WTC11 (cell line): ENCODE measurements around the gene RFLNA. TPM values are rescaled to one million over a fixed set of nuclear protein-coding genes. Genes with fewer than 3 reads are reported as not detected.

Experiments used
- ATAC-seq: fragments of 200-7000 bp; cut with Tn5 transposase; 2 replicates; pipeline ENCODE4 v1.10.0; 2021; ENCODE audit warnings: mild to moderate bottlenecking, moderate library complexity
- CTCF ChIA-PET: fragments of 300-600 bp; sonication (Branson Sonifier 250); formaldehyde crosslinking; loops from one replicate; lab custom pipeline; 2021; ENCODE audit warnings: antibody characterized with exemption; lab: Charles Lee
- POLR2A ChIA-PET: fragments of 350-600 bp; sonication (Branson Sonifier 250); formaldehyde crosslinking; loops from one replicate; lab custom pipeline; 2021; ENCODE audit warnings: antibody characterized with exemption; lab: Charles Lee
- DNase-seq: peaks from one replicate; pipeline ENCODE4 v3.0.0; 2021; ENCODE audit warnings: low spot score
- H3K27ac Mint-ChIP-seq: 2 replicates; pipeline ENCODE4 v1.8.0; 2021; ENCODE audit warnings: mixed read lengths
- H3K27me3 Mint-ChIP-seq: 2 replicates; pipeline ENCODE4 v1.8.0; 2021; ENCODE audit warnings: low read depth, mild to moderate bottlenecking, moderate library complexity, mixed read lengths
- H3K36me3 Mint-ChIP-seq: 2 replicates; pipeline ENCODE4 v1.8.0; 2021; ENCODE audit warnings: mixed read lengths
- H3K4me1 Mint-ChIP-seq: 2 replicates; pipeline ENCODE4 v1.8.0; 2022; ENCODE audit warnings: mixed read lengths
- H3K4me3 Mint-ChIP-seq: 2 replicates; pipeline ENCODE4 v1.8.0; 2021; ENCODE audit warnings: mild to moderate bottlenecking, moderate library complexity, mixed read lengths
- H3K9me3 Mint-ChIP-seq: 2 replicates; pipeline ENCODE4 v1.8.0; 2021; ENCODE audit warnings: mixed read lengths
- IRF1 ChIP-seq: sonication (generic); formaldehyde crosslinking; IDR thresholded peaks from 2 replicates; pipeline ENCODE4 v1.8.0; 2023; ENCODE audit warnings: missing genetic modification reagents
- NFE2L1 ChIP-seq: sonication (generic); formaldehyde crosslinking; IDR thresholded peaks from 2 replicates; pipeline ENCODE4 v1.8.1; 2023; ENCODE audit warnings: missing genetic modification reagents
- NR2C2 ChIP-seq: sonication (generic); formaldehyde crosslinking; IDR thresholded peaks from 2 replicates; pipeline ENCODE4 v1.8.0; 2022; ENCODE audit warnings: mild to moderate bottlenecking, missing genetic modification reagents
- TEAD4 ChIP-seq: sonication (generic); formaldehyde crosslinking; IDR thresholded peaks from 2 replicates; pipeline ENCODE4 v1.8.0; 2022; ENCODE audit warnings: mild to moderate bottlenecking, missing genetic modification reagents
- TP53 ChIP-seq: sonication (generic); formaldehyde crosslinking; IDR thresholded peaks from 2 replicates; pipeline ENCODE4 v1.8.1; 2023; ENCODE audit warnings: mild to moderate bottlenecking, missing genetic modification reagents
- ZNF121 ChIP-seq: sonication (generic); formaldehyde crosslinking; IDR thresholded peaks from 2 replicates; pipeline ENCODE4 v1.8.0; 2023; ENCODE audit warnings: missing genetic modification reagents
- ZSCAN18 ChIP-seq: fragments of 250-450 bp; sonication (Bioruptor Pico); IDR thresholded peaks from 2 replicates; pipeline ENCODE4 v2.1.2; 2022; ENCODE audit warnings: mild to moderate bottlenecking, moderate library complexity
- total RNA-seq: library from RNA; stranded (reverse); gene quantifications from 3 replicates; pipeline ENCODE4 v1.2.3, GENCODE V29; 2021
- TF ChIP-seq, protein P1 (sequence below): sonication (generic); formaldehyde crosslinking; IDR thresholded peaks from 2 replicates; pipeline ENCODE4 v1.8.1; 2023; ENCODE audit warnings: mild to moderate bottlenecking, missing genetic modification reagents, moderate library complexity
- TF ChIP-seq, protein P2 (sequence below): sonication (generic); formaldehyde crosslinking; IDR thresholded peaks from 2 replicates; pipeline ENCODE4 v1.8.1; 2023; ENCODE audit warnings: mild to moderate bottlenecking, missing genetic modification reagents, borderline replicate concordance
- TF ChIP-seq, protein P3 (sequence below): sonication (generic); formaldehyde crosslinking; conservative IDR thresholded peaks from 2 replicates; pipeline ENCODE4 v1.8.1; 2023; ENCODE audit warnings: mild to moderate bottlenecking, low read depth, missing genetic modification reagents, moderate library complexity
- TF ChIP-seq, protein P4 (sequence below): sonication (generic); formaldehyde crosslinking; IDR thresholded peaks from 2 replicates; pipeline ENCODE4 v1.8.1; 2022; ENCODE audit warnings: missing genetic modification reagents, borderline replicate concordance

The RFLNA gene
- total RNA-seq, 1 experiment from 2014 or later = 6.3 TPM

- Mint-ChIP-seq H3K36me3 (peaks cover 55% of the 10 kb centered on the region), H3K9me3 (no peaks in the 10 kb centered on the region), H3K4me3 (no peak overlapping the region), H3K27me3 (no peaks in the 10 kb centered on the region), H3K27ac (peak overlapping the region; percentile 65; the same call in 1 of the 2 replicates), H3K4me1 (no peaks in the 10 kb centered on the region)
- POLR2A ChIA-PET = no interaction called here
- ATAC-seq (no peak), DNase-seq (no peak)
- TF ChIP-seq, protein P1, sequence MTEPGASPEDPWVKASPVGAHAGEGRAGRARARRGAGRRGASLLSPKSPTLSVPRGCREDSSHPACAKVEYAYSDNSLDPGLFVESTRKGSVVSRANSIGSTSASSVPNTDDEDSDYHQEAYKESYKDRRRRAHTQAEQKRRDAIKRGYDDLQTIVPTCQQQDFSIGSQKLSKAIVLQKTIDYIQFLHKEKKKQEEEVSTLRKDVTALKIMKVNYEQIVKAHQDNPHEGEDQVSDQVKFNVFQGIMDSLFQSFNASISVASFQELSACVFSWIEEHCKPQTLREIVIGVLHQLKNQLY (CRISPR knock-in tag) = no peak
- TF ChIP-seq NFE2L1 (CRISPR knock-in tag) = no peak
- TF ChIP-seq ZNF121 (CRISPR knock-in tag) = no peak
- TF ChIP-seq TEAD4 (CRISPR knock-in tag) = no peak
- CTCF ChIA-PET = interaction anchor here (0.6 kb wide), 1 partner anchor 28 kb away, joined by 4 read pairs; no protein-coding TSS in a partner anchor
Observed at GRCh38 chr12:124344022-124344421, 49.1 kb downstream of the RFLNA start.

- Mint-ChIP-seq H3K9me3 (no peaks in the 10 kb centered on the region), H3K4me1 (no peaks in the 10 kb centered on the region), H3K4me3 (no peak overlapping the region), H3K27me3 (no peaks in the 10 kb centered on the region), H3K27ac (no peak overlapping the region), H3K36me3 (peaks cover 55% of the 10 kb centered on the region)
- ChIA-PET POLR2A (no interaction called here), CTCF (interaction anchor here (0.6 kb wide), 1 partner anchor 27 kb away, joined by 4 read pairs; no protein-coding TSS in a partner anchor)
- no peak for ATAC-seq
- TF ChIP-seq, protein P2, sequence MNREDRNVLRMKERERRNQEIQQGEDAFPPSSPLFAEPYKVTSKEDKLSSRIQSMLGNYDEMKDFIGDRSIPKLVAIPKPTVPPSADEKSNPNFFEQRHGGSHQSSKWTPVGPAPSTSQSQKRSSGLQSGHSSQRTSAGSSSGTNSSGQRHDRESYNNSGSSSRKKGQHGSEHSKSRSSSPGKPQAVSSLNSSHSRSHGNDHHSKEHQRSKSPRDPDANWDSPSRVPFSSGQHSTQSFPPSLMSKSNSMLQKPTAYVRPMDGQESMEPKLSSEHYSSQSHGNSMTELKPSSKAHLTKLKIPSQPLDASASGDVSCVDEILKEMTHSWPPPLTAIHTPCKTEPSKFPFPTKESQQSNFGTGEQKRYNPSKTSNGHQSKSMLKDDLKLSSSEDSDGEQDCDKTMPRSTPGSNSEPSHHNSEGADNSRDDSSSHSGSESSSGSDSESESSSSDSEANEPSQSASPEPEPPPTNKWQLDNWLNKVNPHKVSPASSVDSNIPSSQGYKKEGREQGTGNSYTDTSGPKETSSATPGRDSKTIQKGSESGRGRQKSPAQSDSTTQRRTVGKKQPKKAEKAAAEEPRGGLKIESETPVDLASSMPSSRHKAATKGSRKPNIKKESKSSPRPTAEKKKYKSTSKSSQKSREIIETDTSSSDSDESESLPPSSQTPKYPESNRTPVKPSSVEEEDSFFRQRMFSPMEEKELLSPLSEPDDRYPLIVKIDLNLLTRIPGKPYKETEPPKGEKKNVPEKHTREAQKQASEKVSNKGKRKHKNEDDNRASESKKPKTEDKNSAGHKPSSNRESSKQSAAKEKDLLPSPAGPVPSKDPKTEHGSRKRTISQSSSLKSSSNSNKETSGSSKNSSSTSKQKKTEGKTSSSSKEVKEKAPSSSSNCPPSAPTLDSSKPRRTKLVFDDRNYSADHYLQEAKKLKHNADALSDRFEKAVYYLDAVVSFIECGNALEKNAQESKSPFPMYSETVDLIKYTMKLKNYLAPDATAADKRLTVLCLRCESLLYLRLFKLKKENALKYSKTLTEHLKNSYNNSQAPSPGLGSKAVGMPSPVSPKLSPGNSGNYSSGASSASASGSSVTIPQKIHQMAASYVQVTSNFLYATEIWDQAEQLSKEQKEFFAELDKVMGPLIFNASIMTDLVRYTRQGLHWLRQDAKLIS (CRISPR knock-in tag) = no peak
- TF ChIP-seq IRF1 = no peak
- no peak for TF ChIP-seq NR2C2
- no peak for TF ChIP-seq TP53
- TF ChIP-seq, protein P3, sequence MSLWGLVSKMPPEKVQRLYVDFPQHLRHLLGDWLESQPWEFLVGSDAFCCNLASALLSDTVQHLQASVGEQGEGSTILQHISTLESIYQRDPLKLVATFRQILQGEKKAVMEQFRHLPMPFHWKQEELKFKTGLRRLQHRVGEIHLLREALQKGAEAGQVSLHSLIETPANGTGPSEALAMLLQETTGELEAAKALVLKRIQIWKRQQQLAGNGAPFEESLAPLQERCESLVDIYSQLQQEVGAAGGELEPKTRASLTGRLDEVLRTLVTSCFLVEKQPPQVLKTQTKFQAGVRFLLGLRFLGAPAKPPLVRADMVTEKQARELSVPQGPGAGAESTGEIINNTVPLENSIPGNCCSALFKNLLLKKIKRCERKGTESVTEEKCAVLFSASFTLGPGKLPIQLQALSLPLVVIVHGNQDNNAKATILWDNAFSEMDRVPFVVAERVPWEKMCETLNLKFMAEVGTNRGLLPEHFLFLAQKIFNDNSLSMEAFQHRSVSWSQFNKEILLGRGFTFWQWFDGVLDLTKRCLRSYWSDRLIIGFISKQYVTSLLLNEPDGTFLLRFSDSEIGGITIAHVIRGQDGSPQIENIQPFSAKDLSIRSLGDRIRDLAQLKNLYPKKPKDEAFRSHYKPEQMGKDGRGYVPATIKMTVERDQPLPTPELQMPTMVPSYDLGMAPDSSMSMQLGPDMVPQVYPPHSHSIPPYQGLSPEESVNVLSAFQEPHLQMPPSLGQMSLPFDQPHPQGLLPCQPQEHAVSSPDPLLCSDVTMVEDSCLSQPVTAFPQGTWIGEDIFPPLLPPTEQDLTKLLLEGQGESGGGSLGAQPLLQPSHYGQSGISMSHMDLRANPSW (CRISPR knock-in tag) = no peak
- TF ChIP-seq, protein P4, sequence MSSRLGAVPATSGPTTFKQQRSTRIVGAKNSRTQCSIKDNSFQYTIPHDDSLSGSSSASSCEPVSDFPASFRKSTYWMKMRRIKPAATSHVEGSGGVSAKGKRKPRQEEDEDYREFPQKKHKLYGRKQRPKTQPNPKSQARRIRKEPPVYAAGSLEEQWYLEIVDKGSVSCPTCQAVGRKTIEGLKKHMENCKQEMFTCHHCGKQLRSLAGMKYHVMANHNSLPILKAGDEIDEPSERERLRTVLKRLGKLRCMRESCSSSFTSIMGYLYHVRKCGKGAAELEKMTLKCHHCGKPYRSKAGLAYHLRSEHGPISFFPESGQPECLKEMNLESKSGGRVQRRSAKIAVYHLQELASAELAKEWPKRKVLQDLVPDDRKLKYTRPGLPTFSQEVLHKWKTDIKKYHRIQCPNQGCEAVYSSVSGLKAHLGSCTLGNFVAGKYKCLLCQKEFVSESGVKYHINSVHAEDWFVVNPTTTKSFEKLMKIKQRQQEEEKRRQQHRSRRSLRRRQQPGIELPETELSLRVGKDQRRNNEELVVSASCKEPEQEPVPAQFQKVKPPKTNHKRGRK (CRISPR knock-in tag) = no peak
- no peak for TF ChIP-seq ZSCAN18 (CRISPR knock-in tag)
- no peak for DNase-seq
Observed at GRCh38 chr12:124344526-124344925, 49.6 kb downstream of the RFLNA start.
